Progenitor cell of endocrine pancreas (in vitro differentiated cells): ENCODE data around the gene ATP2A3. TPM values are rescaled to one million over a fixed set of nuclear protein-coding genes. Genes with fewer than 3 reads are reported as not detected.

Source experiments
- DNase-seq: peaks from one replicate; pipeline ENCODE4 v3.0.0; 2021; ENCODE audit warnings: low spot score; ENCODE audit not compliant: unreplicated experiment
- H3K27ac Mint-ChIP-seq: 2 replicates; pipeline ENCODE4 v1.8.0; 2021; ENCODE audit warnings: mild to moderate bottlenecking, moderate library complexity, mixed read lengths
- H3K27me3 Mint-ChIP-seq: 2 replicates; pipeline ENCODE4 v1.8.0; 2021; ENCODE audit warnings: mixed read lengths
- H3K36me3 Mint-ChIP-seq: 2 replicates; pipeline ENCODE4 v1.8.0; 2022; ENCODE audit warnings: mixed read lengths; ENCODE audit not compliant: insufficient read depth
- H3K4me1 Mint-ChIP-seq: 2 replicates; pipeline ENCODE4 v1.8.0; 2021; ENCODE audit warnings: low read depth, mixed read lengths
- H3K4me3 Mint-ChIP-seq: 2 replicates; pipeline ENCODE4 v1.8.0; 2021; ENCODE audit warnings: low read depth, mild to moderate bottlenecking, moderate library complexity, mixed read lengths
- H3K9me3 Mint-ChIP-seq: 2 replicates; pipeline ENCODE4 v1.8.0; 2021; ENCODE audit warnings: low read depth, mixed read lengths
- CTCF ChIP-seq: fragments of 200-600 bp; sonication (generic); IDR thresholded peaks from one replicate; pipeline ENCODE4 v1.5.0; 2021; ENCODE audit warnings: antibody characterized with exemption, mild to moderate bottlenecking; ENCODE audit not compliant: unreplicated experiment
- total RNA-seq: library from RNA; stranded (reverse); gene quantifications from 2 replicates; pipeline ENCODE4 v1.2.1, GENCODE V29; 2021

Gene ATP2A3
- total RNA-seq, 1 donor from 2014 or later = 59.2 TPM

- Mint-ChIP-seq H3K9me3 (no peaks in the 10 kb centered on the region), H3K4me1 (peaks cover 2% of the 10 kb centered on the region), H3K36me3 (no peaks in the 10 kb centered on the region), H3K27me3 (peaks cover 28% of the 10 kb centered on the region), H3K27ac (no peak overlapping the region), H3K4me3 (no peak overlapping the region)
- DNase-seq = no peak
- no peak for TF ChIP-seq CTCF
Observed at GRCh38 chr17:3886776-3887175, 77.5 kb downstream of the ATP2A3 start.

GRCh38 chr17:3885970-3886369 lies 78.3 kb downstream of the ATP2A3 start:
- H3K9me3 Mint-ChIP-seq = no peaks in the 10 kb centered on the region
- DNase-seq = no peak
- no peaks in the 10 kb centered on the region for H3K36me3 Mint-ChIP-seq
- no peak overlapping the region for H3K4me3 Mint-ChIP-seq
- H3K27ac Mint-ChIP-seq = no peak overlapping the region
- peaks cover 2% of the 10 kb centered on the region for H3K4me1 Mint-ChIP-seq
- no peak for TF ChIP-seq CTCF
- H3K27me3 Mint-ChIP-seq = peaks cover 20% of the 10 kb centered on the region

GRCh38 chr17:3885271-3885670 lies 79.0 kb downstream of the ATP2A3 start:
- Mint-ChIP-seq H3K36me3 (no peaks in the 10 kb centered on the region), H3K27me3 (peaks cover 13% of the 10 kb centered on the region), H3K9me3 (no peaks in the 10 kb centered on the region), H3K27ac (no peak overlapping the region), H3K4me1 (peaks cover 2% of the 10 kb centered on the region), H3K4me3 (no peak overlapping the region)
- TF ChIP-seq CTCF = no peak
- no peak for DNase-seq

- Mint-ChIP-seq H3K4me1 (peaks cover 3% of the 10 kb centered on the region), H3K27me3 (peaks cover 9% of the 10 kb centered on the region), H3K27ac (no peak overlapping the region), H3K36me3 (no peaks in the 10 kb centered on the region), H3K4me3 (no peak overlapping the region), H3K9me3 (no peaks in the 10 kb centered on the region)
- TF ChIP-seq CTCF = no peak
- DNase-seq = no peak
Observed at GRCh38 chr17:3884188-3884587, 80.0 kb downstream of the ATP2A3 start.

- TF ChIP-seq CTCF = no peak
- Mint-ChIP-seq H3K36me3 (no peaks in the 10 kb centered on the region), H3K27me3 (peaks cover 4% of the 10 kb centered on the region), H3K4me1 (peaks cover 2% of the 10 kb centered on the region), H3K27ac (no peak overlapping the region), H3K9me3 (no peaks in the 10 kb centered on the region), H3K4me3 (no peak overlapping the region)
- no peak for DNase-seq
Observed at GRCh38 chr17:3882276-3882675, 82.0 kb downstream of the ATP2A3 start.
